HG03558 (cell line): ENCODE measurements around the gene CCDC73.
"Not testable (repeated sequence)": the region's sequence is repeated elsewhere in the genome, so short reads cannot be mapped to it uniquely, and the experiment has no call there.

ENCODE experiments used
- ATAC-seq: cut with Tn5 transposase; IDR thresholded peaks from one replicate; pipeline ENCODE4 v1.9.1; 2021; ENCODE audit warnings: moderate number of reproducible peaks; ENCODE audit not compliant: unreplicated experiment; ENCODE audit errors: extremely low read depth

The CCDC73 gene

GRCh38 chr11:32794439-32794838, at the start of gene CCDC73:
Gene CCDC73, minus strand, starts transcription at chr11:32794662. Its CDS starts 34,419 bp downstream, at chr11:32760243.
- no peak for ATAC-seq

DNA sequence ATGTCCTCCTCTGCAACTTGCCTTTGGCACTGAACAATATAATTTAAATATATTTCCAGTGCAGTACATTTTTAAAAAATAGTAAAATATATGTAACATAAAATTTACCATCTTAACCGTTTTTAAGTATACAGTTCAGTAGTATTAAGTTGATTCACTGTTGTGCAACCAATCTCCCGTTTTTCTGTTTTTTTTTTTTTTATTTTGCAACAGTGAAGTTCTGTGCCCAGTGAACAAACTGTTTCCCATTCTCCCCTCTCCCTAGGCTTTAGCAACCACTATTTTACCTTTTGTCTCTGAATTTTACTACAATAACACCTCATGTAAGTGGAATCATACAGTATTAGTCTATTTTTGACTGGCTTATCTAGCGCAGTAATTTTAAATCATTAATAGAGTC, 49.1 kb upstream of the CCDC73 start:
- no peak for ATAC-seq

GRCh38 chr11:32840587-32840986, 46.1 kb upstream of the CCDC73 start:
- no peak for ATAC-seq

DNA sequence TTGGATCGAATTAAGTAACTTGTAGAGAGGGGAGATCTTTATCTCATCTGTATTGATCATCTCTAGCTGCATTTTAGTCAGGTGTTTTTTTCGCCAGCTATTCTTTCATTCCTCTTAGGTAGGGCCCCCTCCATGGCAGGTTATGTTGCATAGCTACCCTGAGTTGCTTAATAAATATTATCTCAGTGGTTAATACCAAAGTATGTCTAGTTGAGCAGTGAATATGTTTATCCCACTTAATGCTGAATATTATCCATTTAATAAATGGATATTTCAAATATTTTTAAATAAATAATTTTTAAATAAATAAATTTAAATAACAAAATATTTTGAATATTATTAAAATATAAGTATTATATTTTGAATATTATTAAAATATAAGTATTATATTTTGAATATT, 44.8 kb upstream of the CCDC73 start:
- ATAC-seq = no peak

GRCh38 chr11:32838505-32839274, 44.2 kb upstream of the CCDC73 start:
- no peak for ATAC-seq

DNA sequence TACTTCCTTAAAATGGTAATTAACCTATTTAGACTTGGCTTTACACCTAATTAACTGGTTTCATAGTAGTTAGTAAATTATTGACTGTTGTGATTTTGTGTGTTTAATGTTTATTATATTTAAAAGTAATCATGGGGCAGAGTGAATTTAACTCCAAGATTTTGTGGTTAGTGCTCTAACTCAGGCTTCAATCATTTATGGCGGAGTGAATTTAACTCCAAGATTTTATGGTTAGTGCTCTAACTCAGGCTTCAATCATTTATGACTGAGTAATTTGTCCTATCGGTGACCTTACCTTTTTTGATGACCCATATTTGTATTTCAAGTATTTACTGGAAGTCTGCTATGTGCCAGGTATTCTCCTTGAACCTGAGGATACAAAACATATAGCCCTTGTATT, 42.5 kb upstream of the CCDC73 start:
- ATAC-seq = no peak

GRCh38 chr11:32833921-32834320, 39.5 kb upstream of the CCDC73 start:
- ATAC-seq = no peak

DNA sequence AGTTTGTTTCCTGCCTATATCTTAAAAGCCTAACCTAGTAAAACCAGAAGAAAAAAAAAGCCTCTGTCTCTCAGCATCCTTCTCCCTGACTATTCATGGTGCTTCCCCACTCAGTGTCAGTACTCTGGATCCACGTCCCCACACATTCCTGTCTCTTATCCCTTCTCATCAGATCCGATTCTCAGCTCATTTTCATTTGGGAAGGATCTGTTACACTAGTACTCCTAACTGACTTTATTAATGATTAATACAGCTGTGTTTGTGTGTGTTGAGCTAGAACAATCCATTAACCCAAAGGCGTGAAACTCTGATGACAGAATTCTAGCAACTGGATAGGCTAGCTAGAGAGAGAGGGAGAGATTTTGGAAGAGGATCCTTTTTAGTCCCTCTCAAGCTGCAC, 36.8 kb upstream of the CCDC73 start:
- ATAC-seq = no peak

GRCh38 chr11:32830796-32831195, 36.3 kb upstream of the CCDC73 start:
- no peak for ATAC-seq

GRCh38 chr11:32830413-32830738, 35.9 kb upstream of the CCDC73 start:
- ATAC-seq = no peak

DNA sequence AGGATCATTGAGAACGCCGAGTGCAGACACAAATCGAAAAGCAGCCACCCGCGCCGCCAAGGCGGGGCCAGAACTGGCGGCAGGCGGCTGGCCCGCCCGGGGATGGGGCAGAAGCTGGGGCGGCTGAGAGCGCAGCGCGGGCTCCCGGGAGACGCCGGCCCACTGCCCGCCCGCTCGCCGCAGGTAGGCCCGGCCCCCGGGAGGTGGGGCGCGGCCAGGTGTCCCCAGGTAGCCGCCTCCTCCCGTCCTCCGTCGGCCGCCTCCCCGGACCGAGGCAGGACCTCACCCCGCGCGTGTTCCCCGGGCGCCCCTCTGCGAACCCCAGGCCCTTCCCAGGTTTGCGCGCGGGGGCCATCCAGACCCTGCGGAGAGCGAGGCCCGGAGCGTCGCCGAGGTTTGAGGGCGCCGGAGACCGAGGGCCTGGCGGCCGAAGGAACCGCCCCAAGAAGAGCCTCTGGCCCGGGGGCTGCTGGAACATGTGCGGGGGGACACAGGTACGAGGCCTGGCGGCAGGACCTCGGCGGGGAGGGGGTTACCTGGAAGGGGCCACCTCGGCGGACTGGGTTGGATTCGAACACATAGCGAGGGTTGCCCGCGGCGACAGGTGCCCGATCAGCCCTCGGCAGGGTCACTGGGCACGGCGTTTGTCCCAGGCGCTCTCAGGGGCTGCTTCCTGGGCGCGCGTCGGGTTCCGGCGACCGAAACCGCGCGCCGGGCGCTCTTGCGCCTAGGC, 35.4 kb upstream of the CCDC73 start, which contains the start of gene PRRG4:
TSS of gene PRRG4 (plus strand) at position 248 of the 733 bp plus-strand sequence. CDS start 603 bp downstream, outside the sequence.
- no peak for ATAC-seq

GRCh38 chr11:32829157-32829679, 34.8 kb upstream of the CCDC73 start:
- ATAC-seq = no peak

DNA sequence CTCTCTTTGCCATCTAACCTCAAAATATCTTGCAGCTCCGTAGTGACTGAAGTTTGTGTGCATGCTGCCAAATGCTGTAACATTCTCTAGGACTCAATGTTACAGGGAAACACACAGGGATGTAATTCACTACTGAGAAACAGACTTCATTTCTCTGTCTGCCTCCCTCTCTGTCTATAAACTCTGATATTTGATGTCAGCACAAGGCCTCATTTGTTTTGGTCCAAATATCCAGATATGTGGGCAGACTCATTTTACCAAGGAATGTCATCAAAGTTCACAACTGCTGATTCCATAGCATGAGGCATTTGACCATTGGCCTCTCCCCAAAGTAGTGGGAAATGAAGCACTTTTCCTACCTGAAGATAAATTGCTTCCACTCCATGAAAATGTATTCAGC, 32.8 kb upstream of the CCDC73 start:
- ATAC-seq = no peak

- no peak for ATAC-seq
Measured at GRCh38 chr11:32826113-32826512, 31.7 kb upstream of the CCDC73 start.

DNA sequence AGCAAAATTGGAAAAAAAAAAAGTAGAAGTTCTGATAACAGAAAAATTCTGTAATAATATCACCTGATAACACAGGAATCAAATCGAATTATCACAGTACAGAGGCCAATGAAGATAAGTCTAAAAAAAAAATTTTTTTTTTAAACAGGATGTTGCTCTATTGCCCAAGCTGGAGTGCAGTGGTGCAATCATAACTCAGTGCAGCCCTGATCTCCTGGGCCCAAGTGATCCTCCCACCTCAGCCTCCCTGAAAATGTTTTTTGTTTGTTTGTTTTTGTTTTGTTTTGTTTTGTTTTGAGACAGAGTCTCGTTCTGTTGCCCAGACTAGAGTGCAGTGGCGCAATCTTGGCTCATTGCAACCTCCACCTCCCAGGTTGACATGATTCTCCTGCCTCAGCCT, 29.2 kb upstream of the CCDC73 start:
- ATAC-seq = not testable (repeated sequence)

DNA sequence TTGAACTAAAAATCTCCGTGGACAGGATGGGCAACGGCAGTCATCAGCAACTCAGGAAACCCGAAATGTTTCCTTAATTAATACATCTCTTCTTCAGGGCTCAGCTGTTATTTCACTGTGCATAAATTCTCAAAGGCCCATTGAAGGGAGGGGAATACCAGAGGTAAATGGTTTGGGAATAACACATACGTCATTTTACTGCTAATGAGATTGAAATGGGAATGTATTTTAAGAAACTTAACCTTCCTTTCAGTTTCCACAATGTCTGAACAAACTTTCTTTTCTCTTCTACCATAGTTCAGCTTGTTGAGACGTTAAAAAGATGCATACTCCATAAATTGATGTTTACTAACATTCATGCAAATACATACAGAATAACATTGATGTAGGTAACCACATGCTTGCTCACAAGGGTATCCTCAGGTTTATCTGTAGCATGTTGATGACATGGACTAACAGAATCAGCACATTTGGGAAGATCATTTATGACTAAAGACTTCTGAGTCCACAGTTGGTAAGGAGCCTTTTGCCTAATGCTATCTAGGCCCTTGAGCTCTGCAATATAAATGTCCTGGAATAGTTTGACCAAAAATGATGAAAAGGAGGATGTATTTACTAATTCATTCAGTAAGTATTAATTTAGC, 27.6 kb upstream of the CCDC73 start:
- ATAC-seq = no peak

- ATAC-seq = no peak
Measured at GRCh38 chr11:32821517-32821916, 27.1 kb upstream of the CCDC73 start.

DNA sequence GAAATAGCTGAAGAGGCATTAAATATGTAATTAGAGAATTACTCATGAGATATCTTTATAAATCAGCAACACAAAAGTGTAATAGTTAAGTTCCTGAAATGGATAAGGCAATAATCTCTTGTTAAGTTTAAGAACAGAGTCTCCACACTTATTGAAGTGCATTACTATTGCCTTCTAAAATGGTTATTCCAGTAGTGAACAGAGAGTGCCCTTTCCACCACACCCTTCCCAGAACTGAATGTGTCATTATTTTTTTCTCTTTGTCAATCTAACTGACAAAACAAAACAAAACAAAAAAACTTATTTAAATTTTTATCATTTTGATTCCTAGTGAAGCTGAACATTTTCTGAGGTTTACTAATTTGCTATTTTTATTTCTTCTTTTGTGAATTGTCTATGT, 26.0 kb upstream of the CCDC73 start:
- no peak for ATAC-seq

DNA sequence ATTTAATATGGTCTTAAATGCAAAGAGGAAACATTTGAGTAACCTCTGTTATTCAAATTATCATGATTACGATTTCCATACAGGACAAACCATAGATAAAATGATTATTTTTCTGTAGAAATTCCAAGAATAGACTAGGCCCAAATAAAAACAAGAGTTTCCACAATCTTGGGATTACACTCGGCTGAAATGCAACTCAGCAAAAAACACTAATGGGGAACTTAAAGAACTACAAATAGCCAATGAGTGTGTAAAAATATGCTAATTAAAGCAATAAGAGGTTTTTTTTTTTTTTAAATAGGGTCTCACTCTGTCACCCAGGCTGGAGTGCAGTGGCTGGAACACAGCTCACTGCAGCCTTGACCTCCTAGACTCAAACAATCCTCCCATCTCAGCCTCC, 24.7 kb upstream of the CCDC73 start:
- no peak for ATAC-seq

GRCh38 chr11:32817852-32818183, 23.4 kb upstream of the CCDC73 start:
- no peak for ATAC-seq

- no peak for ATAC-seq
Measured at GRCh38 chr11:32817181-32817851, 22.9 kb upstream of the CCDC73 start.
